Measurements from ENCODE around the gene PTPRM. TPM values are rescaled to one million over a fixed set of nuclear protein-coding genes. Genes with fewer than 3 reads are reported as not detected.

PTPRM gene
- total and polyA plus RNA-seq, 2 donors: 37.3 to 55.6 TPM

DNA sequence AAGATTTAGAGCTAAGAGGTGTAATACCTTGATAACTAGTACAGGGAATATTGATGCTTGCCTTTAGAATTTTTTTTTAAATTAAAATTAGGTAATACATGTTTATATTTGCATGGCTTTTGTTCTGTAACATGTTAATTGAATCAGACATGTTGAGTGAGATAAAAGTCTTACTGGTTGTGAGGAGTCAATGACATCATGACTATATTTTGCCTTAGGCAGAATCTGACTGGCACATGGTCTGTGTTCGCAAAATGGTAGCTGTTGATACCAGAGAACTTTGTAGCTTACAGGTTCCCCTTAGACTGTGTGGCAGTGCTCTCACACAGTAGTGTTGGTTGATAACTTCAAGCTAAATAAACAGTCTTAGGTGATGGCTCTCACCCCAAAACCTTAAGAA, 199.7 kb downstream of the PTPRM start:
- Histone ChIP-seq H3K4me3 (ENCODE audit: low read length in 2 of 2) (no peak overlapping the region), H3K27me3 (ENCODE audit: control insufficient read depth in 2 of 2, insufficient read depth in 1 of 2, low read length in 1 of 2) (no peaks in the 10 kb centered on the region), H3K27ac (ENCODE audit: low read depth in 1 of 2, low read length in 1 of 2) (no peak overlapping the region), H3K36me3 (ENCODE audit: control insufficient read depth in 2 of 2, insufficient read depth in 2 of 2, low read length in 1 of 2) (no peaks in the 10 kb centered on the region), H3K9me3 (ENCODE audit: control insufficient read depth in 2 of 2, insufficient read depth in 1 of 2, low read length in 1 of 2) (no peaks in the 10 kb centered on the region), H3K4me1 (ENCODE audit: control insufficient read depth in 2 of 2, insufficient read depth in 2 of 2, low read length in 2 of 2) (peaks cover 12 to 19% of the 10 kb centered on the region in 2 donors)
- WGBS: 99% methylated on average over 1 of the region's 1 CpG
- DNase-seq (ENCODE audit: low read depth in 6 of 9, low spot score in 9 of 9): no peak

DNA sequence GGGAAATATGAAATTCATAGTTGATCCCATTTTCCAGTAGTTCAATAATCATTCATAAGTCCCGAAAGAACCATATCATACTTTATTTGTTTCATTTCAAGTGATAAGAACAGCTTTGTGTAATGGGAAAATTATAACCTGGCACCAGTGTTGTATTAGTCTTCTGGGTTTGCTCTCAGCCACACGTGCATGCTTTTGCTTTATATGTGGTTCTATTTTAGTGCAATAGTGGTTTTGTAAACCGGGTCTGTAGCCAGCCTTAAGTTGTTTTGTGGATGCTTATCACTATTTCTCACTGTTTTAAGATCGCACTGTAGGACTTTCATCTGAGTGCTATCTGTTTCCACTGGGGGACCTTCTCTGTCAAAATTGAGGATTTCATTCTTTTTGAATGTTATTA, 203.8 kb downstream of the PTPRM start:
- WGBS: 10% methylated on average over 4 of the region's 4 CpGs
- Histone ChIP-seq H3K4me3 (ENCODE audit: low read length in 2 of 2) (no peak overlapping the region), H3K9me3 (ENCODE audit: control insufficient read depth in 2 of 2, insufficient read depth in 1 of 2, low read length in 1 of 2) (no peaks in the 10 kb centered on the region), H3K27me3 (ENCODE audit: control insufficient read depth in 2 of 2, insufficient read depth in 1 of 2, low read length in 1 of 2) (no peaks in the 10 kb centered on the region), H3K27ac (ENCODE audit: low read depth in 1 of 2, low read length in 1 of 2) (peak overlapping the region; percentile 6 to 70), H3K36me3 (ENCODE audit: control insufficient read depth in 2 of 2, insufficient read depth in 2 of 2, low read length in 1 of 2) (peaks cover 0 to 8% of the 10 kb centered on the region in 2 donors), H3K4me1 (ENCODE audit: control insufficient read depth in 2 of 2, insufficient read depth in 2 of 2, low read length in 2 of 2) (peaks cover 26 to 35% of the 10 kb centered on the region in 2 donors)
- peak in 4 of 9 donors; percentile 37 to 77 (median 53) for DNase-seq (ENCODE audit: low read depth in 6 of 9, low spot score in 9 of 9)

DNA sequence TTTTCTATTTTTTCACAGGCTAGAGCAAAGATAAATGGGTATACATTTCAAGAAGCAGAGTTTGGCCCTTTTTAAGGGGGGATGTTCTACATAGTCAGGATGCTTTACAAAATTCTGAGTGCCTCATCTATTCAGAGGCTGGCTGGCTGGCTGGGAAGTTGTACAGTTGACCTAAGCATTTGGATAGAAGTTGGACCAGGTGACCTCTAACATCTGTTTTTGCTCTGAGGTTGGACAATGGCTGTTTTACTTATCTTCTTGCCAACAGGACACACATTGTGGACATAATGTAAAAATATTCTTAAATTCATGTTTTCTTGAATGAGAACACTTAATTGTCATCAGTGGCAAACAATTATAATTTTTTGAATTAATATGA, 205.4 kb downstream of the PTPRM start:
- Histone ChIP-seq H3K4me3 (ENCODE audit: low read length in 2 of 2) (no peak overlapping the region), H3K9me3 (ENCODE audit: control insufficient read depth in 2 of 2, insufficient read depth in 1 of 2, low read length in 1 of 2) (no peaks in the 10 kb centered on the region), H3K27me3 (ENCODE audit: control insufficient read depth in 2 of 2, insufficient read depth in 1 of 2, low read length in 1 of 2) (no peaks in the 10 kb centered on the region), H3K27ac (ENCODE audit: low read depth in 1 of 2, low read length in 1 of 2) (peak overlapping the region in 1 of 2 donors; percentile 44), H3K36me3 (ENCODE audit: control insufficient read depth in 2 of 2, insufficient read depth in 2 of 2, low read length in 1 of 2) (peaks cover 0 to 8% of the 10 kb centered on the region in 2 donors), H3K4me1 (ENCODE audit: control insufficient read depth in 2 of 2, insufficient read depth in 2 of 2, low read length in 2 of 2) (peaks cover 30 to 48% of the 10 kb centered on the region in 2 donors)
- DNase-seq (ENCODE audit: low read depth in 6 of 9, low spot score in 9 of 9): no peak

DNA sequence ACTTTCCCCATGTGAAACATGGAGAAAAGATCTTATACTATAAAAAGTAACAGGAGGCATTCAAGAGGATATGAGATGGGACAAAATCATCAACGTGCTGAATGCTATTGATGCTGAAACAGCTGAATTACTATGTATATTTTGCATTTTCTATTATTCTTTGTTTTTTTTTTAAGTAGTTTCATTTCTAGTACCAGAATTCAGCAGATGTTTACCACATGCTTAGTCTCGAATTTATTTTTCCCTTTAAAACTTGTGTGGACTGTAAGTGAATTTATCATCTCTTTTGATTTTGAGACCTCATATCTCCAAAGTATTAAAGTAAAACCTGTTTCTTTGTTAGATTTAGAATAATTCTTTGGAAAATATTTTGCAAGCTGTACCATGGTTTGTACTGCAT, 205.8 kb downstream of the PTPRM start:
- Histone ChIP-seq H3K4me1 (ENCODE audit: control insufficient read depth in 2 of 2, insufficient read depth in 2 of 2, low read length in 2 of 2) (peaks cover 29 to 51% of the 10 kb centered on the region in 2 donors), H3K27me3 (ENCODE audit: control insufficient read depth in 2 of 2, insufficient read depth in 1 of 2, low read length in 1 of 2) (no peaks in the 10 kb centered on the region), H3K4me3 (ENCODE audit: low read length in 2 of 2) (no peak overlapping the region), H3K36me3 (ENCODE audit: control insufficient read depth in 2 of 2, insufficient read depth in 2 of 2, low read length in 1 of 2) (peaks cover 0 to 8% of the 10 kb centered on the region in 2 donors), H3K9me3 (ENCODE audit: control insufficient read depth in 2 of 2, insufficient read depth in 1 of 2, low read length in 1 of 2) (no peaks in the 10 kb centered on the region), H3K27ac (ENCODE audit: low read depth in 1 of 2, low read length in 1 of 2) (no peak overlapping the region)
- WGBS: 82% methylated on average over 2 of the region's 2 CpGs
- no peak for DNase-seq (ENCODE audit: low read depth in 6 of 9, low spot score in 9 of 9)

DNA sequence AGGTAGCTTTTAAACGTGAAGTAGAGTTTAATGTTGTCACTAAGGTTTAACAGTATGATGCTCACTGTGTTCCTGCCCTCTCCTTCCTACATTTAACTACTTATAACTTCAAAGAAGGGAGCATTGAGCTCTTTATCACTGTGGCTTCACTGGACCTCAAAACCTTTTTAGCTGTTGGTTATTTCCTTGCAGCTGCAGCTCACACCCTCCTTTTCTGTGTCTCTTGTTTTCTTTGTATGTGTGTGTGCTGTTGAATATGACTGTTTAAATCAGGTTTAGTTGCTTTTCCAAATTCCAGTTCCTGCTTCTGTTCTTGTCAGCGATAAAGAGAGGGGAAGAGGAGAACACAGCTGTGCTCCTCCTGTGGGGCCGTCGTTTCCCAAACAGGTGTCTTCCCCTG, 208.0 kb downstream of the PTPRM start:
- peak in 4 of 9 donors; percentile 15 to 76 (median 50) for DNase-seq (ENCODE audit: low read depth in 6 of 9, low spot score in 9 of 9)
- 10% methylated on average over 4 of the region's 4 CpGs for WGBS

DNA sequence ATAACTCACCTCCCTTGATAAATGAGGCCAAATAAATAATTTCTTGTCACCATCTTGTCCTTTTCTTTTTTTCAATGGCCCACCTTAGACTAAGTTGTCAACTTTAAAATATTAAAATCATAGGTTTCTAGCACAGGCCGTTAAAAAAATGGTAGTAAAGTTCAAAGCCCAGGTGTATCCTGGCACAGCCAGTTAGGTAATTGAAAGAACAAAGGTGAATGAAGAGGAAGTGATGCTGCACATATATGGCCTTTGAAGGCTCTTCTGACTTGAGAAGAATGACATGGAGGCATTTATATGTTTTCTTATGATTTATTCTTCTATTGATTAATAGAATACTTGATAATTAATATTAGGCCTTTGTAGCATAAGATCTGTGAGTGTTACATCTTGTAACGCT, 208.7 kb downstream of the PTPRM start:
- Histone ChIP-seq H3K36me3 (ENCODE audit: control insufficient read depth in 2 of 2, insufficient read depth in 2 of 2, low read length in 1 of 2) (peaks cover 0 to 13% of the 10 kb centered on the region in 2 donors), H3K9me3 (ENCODE audit: control insufficient read depth in 2 of 2, insufficient read depth in 1 of 2, low read length in 1 of 2) (no peaks in the 10 kb centered on the region), H3K4me3 (ENCODE audit: low read length in 2 of 2) (no peak overlapping the region), H3K27ac (ENCODE audit: low read depth in 1 of 2, low read length in 1 of 2) (peak overlapping the region in 1 of 2 donors; percentile 94), H3K4me1 (ENCODE audit: control insufficient read depth in 2 of 2, insufficient read depth in 2 of 2, low read length in 2 of 2) (peaks cover 26 to 56% of the 10 kb centered on the region in 2 donors), H3K27me3 (ENCODE audit: control insufficient read depth in 2 of 2, insufficient read depth in 1 of 2, low read length in 1 of 2) (no peaks in the 10 kb centered on the region)
- peak in 5 of 9 donors; percentile 54 to 85 (median 63) for DNase-seq (ENCODE audit: low read depth in 6 of 9, low spot score in 9 of 9)
- 45% methylated on average over 2 of the region's 2 CpGs for WGBS

More for the DNA sequence above, 208.0 kb downstream of the PTPRM start:
- H3K27me3 ChIP-seq (ENCODE audit: control insufficient read depth in 2 of 2, insufficient read depth in 1 of 2, low read length in 1 of 2): no peaks in the 10 kb centered on the region
- H3K4me1 ChIP-seq (ENCODE audit: control insufficient read depth in 2 of 2, insufficient read depth in 2 of 2, low read length in 2 of 2): peaks cover 26 to 59% of the 10 kb centered on the region in 2 donors
- no peaks in the 10 kb centered on the region for H3K9me3 ChIP-seq (ENCODE audit: control insufficient read depth in 2 of 2, insufficient read depth in 1 of 2, low read length in 1 of 2)
- peak overlapping the region; percentile 90 to 94 for H3K27ac ChIP-seq (ENCODE audit: low read depth in 1 of 2, low read length in 1 of 2)
- no peak overlapping the region for H3K4me3 ChIP-seq (ENCODE audit: low read length in 2 of 2)
- peaks cover 0 to 10% of the 10 kb centered on the region in 2 donors for H3K36me3 ChIP-seq (ENCODE audit: control insufficient read depth in 2 of 2, insufficient read depth in 2 of 2, low read length in 1 of 2)

DNA sequence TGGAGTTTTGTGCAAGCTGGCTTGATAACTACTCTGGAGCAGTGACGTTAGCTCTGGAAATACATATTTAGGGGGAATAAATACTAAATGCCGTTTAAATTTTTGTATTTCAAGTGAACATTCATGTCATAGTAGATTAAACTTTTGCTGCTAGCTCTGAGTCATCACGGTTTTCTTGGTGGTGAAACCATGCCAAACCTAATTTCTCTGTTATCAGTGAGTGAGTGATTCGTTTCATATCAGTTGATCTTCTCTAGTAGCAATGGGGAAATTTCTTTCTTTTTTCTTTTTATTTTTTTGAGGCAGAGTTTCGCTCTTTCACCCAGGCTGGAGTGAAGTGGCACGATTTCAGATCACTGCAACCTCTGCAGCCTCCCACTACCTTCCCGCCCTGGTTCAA, 211.1 kb downstream of the PTPRM start:
- Histone ChIP-seq H3K9me3 (ENCODE audit: control insufficient read depth in 2 of 2, insufficient read depth in 1 of 2, low read length in 1 of 2) (no peaks in the 10 kb centered on the region), H3K36me3 (ENCODE audit: control insufficient read depth in 2 of 2, insufficient read depth in 2 of 2, low read length in 1 of 2) (peaks cover 0 to 13% of the 10 kb centered on the region in 2 donors), H3K4me3 (ENCODE audit: low read length in 2 of 2) (no peak overlapping the region), H3K27me3 (ENCODE audit: control insufficient read depth in 2 of 2, insufficient read depth in 1 of 2, low read length in 1 of 2) (no peaks in the 10 kb centered on the region), H3K27ac (ENCODE audit: low read depth in 1 of 2, low read length in 1 of 2) (no peak overlapping the region), H3K4me1 (ENCODE audit: control insufficient read depth in 2 of 2, insufficient read depth in 2 of 2, low read length in 2 of 2) (peaks cover 14 to 46% of the 10 kb centered on the region in 2 donors)
- no peak for DNase-seq (ENCODE audit: low read depth in 6 of 9, low spot score in 9 of 9)
- 86% methylated on average over 7 of the region's 7 CpGs for WGBS

DNA sequence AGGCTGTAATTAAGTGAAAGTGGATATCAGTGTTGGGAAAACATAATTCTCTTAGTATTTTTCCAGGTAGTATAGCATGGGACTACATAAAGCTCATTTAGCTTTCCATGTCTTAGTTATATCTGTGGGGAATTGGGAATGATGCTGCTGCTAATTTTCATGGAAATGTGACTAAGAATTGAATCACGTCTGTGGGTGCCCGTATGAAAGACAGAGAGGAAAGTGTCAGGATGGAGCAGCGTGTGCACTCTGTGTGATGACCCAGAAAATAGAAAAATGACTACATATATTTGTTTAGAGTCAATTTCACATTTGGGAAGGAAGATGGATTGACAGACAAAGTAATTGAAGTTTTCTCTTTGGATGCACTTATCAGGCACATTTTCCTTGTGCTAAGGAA, 212.1 kb downstream of the PTPRM start:
- Histone ChIP-seq H3K4me3 (ENCODE audit: low read length in 2 of 2) (no peak overlapping the region), H3K9me3 (ENCODE audit: control insufficient read depth in 2 of 2, insufficient read depth in 1 of 2, low read length in 1 of 2) (no peaks in the 10 kb centered on the region), H3K27me3 (ENCODE audit: control insufficient read depth in 2 of 2, insufficient read depth in 1 of 2, low read length in 1 of 2) (no peaks in the 10 kb centered on the region), H3K4me1 (ENCODE audit: control insufficient read depth in 2 of 2, insufficient read depth in 2 of 2, low read length in 2 of 2) (peaks cover 14 to 37% of the 10 kb centered on the region in 2 donors), H3K27ac (ENCODE audit: low read depth in 1 of 2, low read length in 1 of 2) (no peak overlapping the region), H3K36me3 (ENCODE audit: control insufficient read depth in 2 of 2, insufficient read depth in 2 of 2, low read length in 1 of 2) (peaks cover 0 to 10% of the 10 kb centered on the region in 2 donors)
- WGBS: 94% methylated on average over 3 of the region's 3 CpGs
- no peak for DNase-seq (ENCODE audit: low read depth in 6 of 9, low spot score in 9 of 9)

DNA sequence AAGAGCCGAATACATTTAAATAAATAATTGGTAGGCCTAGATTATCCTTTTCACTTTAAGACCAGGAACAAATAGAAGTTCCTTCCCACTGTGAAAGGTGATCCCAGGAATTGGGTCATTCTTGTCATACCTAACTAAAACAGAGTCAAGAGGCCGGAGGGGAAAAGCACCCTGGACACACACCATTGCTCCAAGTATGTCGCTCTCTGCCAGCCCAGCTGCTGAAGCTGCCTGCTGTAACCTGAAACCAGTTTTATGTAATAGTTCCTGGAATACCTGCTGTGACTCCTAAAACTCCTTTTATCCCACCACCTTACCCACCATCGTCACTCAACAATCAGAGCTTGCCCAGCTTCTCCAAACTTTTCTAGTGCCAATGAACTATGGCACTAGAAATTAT, 217.1 kb downstream of the PTPRM start:
- no peaks in the 10 kb centered on the region for H3K9me3 ChIP-seq (ENCODE audit: control insufficient read depth in 2 of 2, insufficient read depth in 1 of 2, low read length in 1 of 2)
- H3K36me3 ChIP-seq (ENCODE audit: control insufficient read depth in 2 of 2, insufficient read depth in 2 of 2, low read length in 1 of 2): peaks cover 0 to 5% of the 10 kb centered on the region in 2 donors
- 93% methylated on average over 4 of the region's 4 CpGs for WGBS
- H3K27me3 ChIP-seq (ENCODE audit: control insufficient read depth in 2 of 2, insufficient read depth in 1 of 2, low read length in 1 of 2): no peaks in the 10 kb centered on the region
- no peak overlapping the region for H3K27ac ChIP-seq (ENCODE audit: low read depth in 1 of 2, low read length in 1 of 2)
- H3K4me1 ChIP-seq (ENCODE audit: control insufficient read depth in 2 of 2, insufficient read depth in 2 of 2, low read length in 2 of 2): peaks cover 0 to 5% of the 10 kb centered on the region in 2 donors
- DNase-seq (ENCODE audit: low read depth in 6 of 9, low spot score in 9 of 9): no peak
- no peak overlapping the region for H3K4me3 ChIP-seq (ENCODE audit: low read length in 2 of 2)
